ENCODE measurements around the gene IFNA17. TPM values are rescaled to one million over a fixed set of nuclear protein-coding genes. Genes with fewer than 3 reads are reported as not detected.

Gene IFNA17
- total RNA-seq (not detected in 2 replicates), polyA plus RNA-seq (not detected in 2 replicates)

GRCh38 chr9:21228122-21228521 lies at the start of gene IFNA17:
Gene IFNA17 (minus strand): TSS chr9:21228222. CDS start chr9:21228173, 49 bp downstream.
- Histone ChIP-seq H3K27ac (no peak within 1 kb of the TSS), H3K4me3 (no peak within 1 kb of the TSS), H3K27me3 (no peaks in the 10 kb centered on the region), H3K36me3 (no peaks in the 10 kb centered on the region), H3K4me1 (ENCODE audit: low read depth) (no peaks in the 10 kb centered on the region), H3K9me3 (ENCODE audit: low read depth) (no peaks in the 10 kb centered on the region)
- DNase-seq (ENCODE audit: low read depth in 1 of 2, low spot score in 1 of 2) = no peak
- TF ChIP-seq CTCF (IDR thresholded peaks at IDR 0.05; ENCODE audit: low read depth, low read length) = no peak

- no peak for TF ChIP-seq CTCF (IDR thresholded peaks at IDR 0.05; ENCODE audit: low read depth, low read length)
- Histone ChIP-seq H3K36me3 (no peaks in the 10 kb centered on the region), H3K27ac (no peak overlapping the region), H3K4me1 (ENCODE audit: low read depth) (no peaks in the 10 kb centered on the region), H3K9me3 (ENCODE audit: low read depth) (no peaks in the 10 kb centered on the region), H3K4me3 (no peak overlapping the region), H3K27me3 (peaks cover 61% of the 10 kb centered on the region)
- DNase-seq (ENCODE audit: low read depth in 1 of 2, low spot score in 1 of 2) = no peak
Observed at GRCh38 chr9:21268347-21268657, 40.3 kb upstream of the IFNA17 start.

GRCh38 chr9:21267485-21268346 lies 39.7 kb upstream of the IFNA17 start:
- Histone ChIP-seq H3K4me1 (ENCODE audit: low read depth) (no peaks in the 10 kb centered on the region), H3K27me3 (peaks cover 65% of the 10 kb centered on the region), H3K4me3 (no peak overlapping the region), H3K27ac (no peak overlapping the region), H3K9me3 (ENCODE audit: low read depth) (no peaks in the 10 kb centered on the region), H3K36me3 (no peaks in the 10 kb centered on the region)
- TF ChIP-seq CTCF (IDR thresholded peaks at IDR 0.05; ENCODE audit: low read depth, low read length) = no peak
- no peak for DNase-seq (ENCODE audit: low read depth in 1 of 2, low spot score in 1 of 2)

- Histone ChIP-seq H3K4me1 (ENCODE audit: low read depth) (no peaks in the 10 kb centered on the region), H3K27me3 (peaks cover 71% of the 10 kb centered on the region), H3K36me3 (no peaks in the 10 kb centered on the region)
Observed at GRCh38 chr9:21266733-21267484, 38.9 kb upstream of the IFNA17 start.

More at GRCh38 chr9:21266733-21267484, 38.9 kb upstream of the IFNA17 start:
- H3K9me3 ChIP-seq (ENCODE audit: low read depth) = no peaks in the 10 kb centered on the region
- DNase-seq (ENCODE audit: low read depth in 1 of 2, low spot score in 1 of 2) = no peak
- no peak overlapping the region for H3K27ac ChIP-seq
- no peak for TF ChIP-seq CTCF (IDR thresholded peaks at IDR 0.05; ENCODE audit: low read depth, low read length)
- no peak overlapping the region for H3K4me3 ChIP-seq

Data from cardiac muscle cell (in vitro differentiated cells and primary cell).